ENCODE data around the gene TCF3.

TCF3 gene

GRCh38 chr19:1649706-1650649, 2.4 kb downstream of the TCF3 start:
- Mint-ChIP-seq H3K4me3 (peak overlapping the region; percentile 95), H3K27me3 (ENCODE audit: low read depth, poor library complexity) (no peaks in the 10 kb centered on the region), H3K36me3 (ENCODE audit: low read depth) (peaks cover 18% of the 10 kb centered on the region), H3K4me1 (peaks cover 37% of the 10 kb centered on the region), H3K9me3 (no peaks in the 10 kb centered on the region), H3K27ac (peak overlapping the region; percentile 87)
- no peak for TF ChIP-seq CTCF (IDR thresholded peaks at IDR 0.05)
- DNase-seq = no peak

GRCh38 chr19:1648920-1649541, 3.4 kb downstream of the TCF3 start:
- Mint-ChIP-seq H3K9me3 (no peaks in the 10 kb centered on the region), H3K27me3 (ENCODE audit: low read depth, poor library complexity) (no peaks in the 10 kb centered on the region), H3K4me1 (peaks cover 37% of the 10 kb centered on the region), H3K36me3 (ENCODE audit: low read depth) (peaks cover 18% of the 10 kb centered on the region), H3K4me3 (peak overlapping the region; percentile 67), H3K27ac (peak overlapping the region; percentile 94)
- TF ChIP-seq CTCF (IDR thresholded peaks at IDR 0.05) = no peak
- no peak for DNase-seq

GRCh38 chr19:1648459-1648849, 4.0 kb downstream of the TCF3 start:
- no peaks in the 10 kb centered on the region for H3K9me3 Mint-ChIP-seq
- no peak for DNase-seq
- TF ChIP-seq CTCF (IDR thresholded peaks at IDR 0.05) = no peak
- no peaks in the 10 kb centered on the region for H3K27me3 Mint-ChIP-seq (ENCODE audit: low read depth, poor library complexity)
- H3K36me3 Mint-ChIP-seq (ENCODE audit: low read depth) = peaks cover 21% of the 10 kb centered on the region
- peaks cover 37% of the 10 kb centered on the region for H3K4me1 Mint-ChIP-seq
- H3K4me3 Mint-ChIP-seq = no peak overlapping the region
- peak overlapping the region; percentile 94 for H3K27ac Mint-ChIP-seq

- Mint-ChIP-seq H3K4me3 (no peak overlapping the region), H3K36me3 (ENCODE audit: low read depth) (peaks cover 28% of the 10 kb centered on the region), H3K27me3 (ENCODE audit: low read depth, poor library complexity) (no peaks in the 10 kb centered on the region), H3K9me3 (no peaks in the 10 kb centered on the region), H3K27ac (peak overlapping the region; percentile 59), H3K4me1 (peaks cover 37% of the 10 kb centered on the region)
- TF ChIP-seq CTCF (IDR thresholded peaks at IDR 0.05) = no peak
- DNase-seq = no peak
These were observed 4.6 kb downstream of the TCF3 start for GRCh38 chr19:1647501-1648458.

- peaks cover 37% of the 10 kb centered on the region for H3K4me1 Mint-ChIP-seq
- no peaks in the 10 kb centered on the region for H3K27me3 Mint-ChIP-seq (ENCODE audit: low read depth, poor library complexity)
- peak overlapping the region; percentile 51 for H3K27ac Mint-ChIP-seq
- no peaks in the 10 kb centered on the region for H3K9me3 Mint-ChIP-seq
- TF ChIP-seq CTCF (IDR thresholded peaks at IDR 0.05) = no peak
- H3K4me3 Mint-ChIP-seq = no peak overlapping the region
- peaks cover 36% of the 10 kb centered on the region for H3K36me3 Mint-ChIP-seq (ENCODE audit: low read depth)
- no peak for DNase-seq
These were observed 5.6 kb downstream of the TCF3 start for GRCh38 chr19:1646659-1647453.
